NT2/D1 (cell line): Measurements from ENCODE around the gene CDK6.

Source experiments
- SUZ12 ChIP-seq: IDR thresholded peaks from 2 replicates; pipeline ENCODE4 v1.6.1; 2011; ENCODE audit not compliant: insufficient read length, insufficient read depth; ENCODE audit errors: extremely low read depth
- YY1 ChIP-seq: IDR thresholded peaks from 2 replicates; pipeline ENCODE4 v1.6.1; 2011; ENCODE audit not compliant: insufficient read length, insufficient read depth

DNA sequence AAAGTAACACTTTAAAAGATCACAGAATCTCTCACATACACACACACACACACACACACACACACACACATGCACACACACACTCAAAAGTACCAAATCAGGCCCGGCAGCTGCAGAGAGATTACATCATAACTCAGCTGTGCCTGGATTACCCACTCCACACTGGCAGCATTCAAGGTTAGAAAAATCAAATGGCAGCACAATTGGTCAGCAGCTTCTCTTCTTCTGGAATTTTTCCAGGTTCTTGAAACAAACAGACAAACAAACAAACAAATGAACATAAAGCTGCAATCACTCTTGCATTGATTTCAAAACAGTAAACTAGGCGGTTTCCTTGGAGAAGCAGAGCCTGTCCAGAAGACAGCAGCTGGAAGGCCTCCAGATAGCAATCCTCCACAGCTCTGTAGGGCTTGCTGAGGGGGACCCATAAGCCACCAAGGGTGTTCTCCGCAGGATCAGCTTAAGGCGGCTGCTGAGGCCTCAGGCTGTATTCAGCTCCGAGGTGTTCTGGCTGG, 221.7 kb downstream of the CDK6 start:
- no peak for TF ChIP-seq SUZ12
- no peak for TF ChIP-seq YY1
